Adrenal gland (tissue), 5 donors: Measurements from ENCODE around the gene ESRRB.

ENCODE experiments used
- POLR2A ChIP-seq, 2 donors: fragments of 450-650 bp; IDR thresholded peaks; one replicate each; pipeline ENCODE4 v1.6.1; 2017; ENCODE audit warnings: antibody characterized with exemption in 2 of 2, mild to moderate bottlenecking in 2 of 2, moderate library complexity in 1 of 2
- TF ChIP-seq, protein P1 (sequence below), 6 experiments: fragments of 450-650 bp in 4 of 6; fragments of 200-600 bp in 2 of 6; sonication (generic) in 1 of 6; IDR thresholded peaks; 1 replicate in 5 of 6; 2 replicates in 1 of 6; pipeline versions ENCODE4 v1.5.1 to v1.8.0; 2016 to 2021; ENCODE audit warnings: antibody characterized with exemption in 6 of 6, mild to moderate bottlenecking in 2 of 6, moderate library complexity in 1 of 6
- donor health status: DM: no; HTN: no; CAD: no.

- TF ChIP-seq, protein P1, sequence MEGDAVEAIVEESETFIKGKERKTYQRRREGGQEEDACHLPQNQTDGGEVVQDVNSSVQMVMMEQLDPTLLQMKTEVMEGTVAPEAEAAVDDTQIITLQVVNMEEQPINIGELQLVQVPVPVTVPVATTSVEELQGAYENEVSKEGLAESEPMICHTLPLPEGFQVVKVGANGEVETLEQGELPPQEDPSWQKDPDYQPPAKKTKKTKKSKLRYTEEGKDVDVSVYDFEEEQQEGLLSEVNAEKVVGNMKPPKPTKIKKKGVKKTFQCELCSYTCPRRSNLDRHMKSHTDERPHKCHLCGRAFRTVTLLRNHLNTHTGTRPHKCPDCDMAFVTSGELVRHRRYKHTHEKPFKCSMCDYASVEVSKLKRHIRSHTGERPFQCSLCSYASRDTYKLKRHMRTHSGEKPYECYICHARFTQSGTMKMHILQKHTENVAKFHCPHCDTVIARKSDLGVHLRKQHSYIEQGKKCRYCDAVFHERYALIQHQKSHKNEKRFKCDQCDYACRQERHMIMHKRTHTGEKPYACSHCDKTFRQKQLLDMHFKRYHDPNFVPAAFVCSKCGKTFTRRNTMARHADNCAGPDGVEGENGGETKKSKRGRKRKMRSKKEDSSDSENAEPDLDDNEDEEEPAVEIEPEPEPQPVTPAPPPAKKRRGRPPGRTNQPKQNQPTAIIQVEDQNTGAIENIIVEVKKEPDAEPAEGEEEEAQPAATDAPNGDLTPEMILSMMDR (IDR thresholded peaks at IDR 0.05): no peak
- no peak for TF ChIP-seq POLR2A (IDR thresholded peaks at IDR 0.05)
Measured at GRCh38 chr14:76500480-76500879, 124.5 kb downstream of the ESRRB start.
